Astrocyte (in vitro differentiated cells and primary cell): ENCODE results near the gene HIPK2. TPM values are rescaled to one million over a fixed set of nuclear protein-coding genes. Genes with fewer than 3 reads are reported as not detected.

Source experiments
- DNase-seq: peaks from one replicate; pipeline ENCODE4 v3.0.0-alpha.2; 2010; ENCODE audit warnings: low read depth
- FAIRE-seq: peaks from 2 replicates; lab custom pipeline; 2011; peaks lifted over from hg19 to GRCh38; lab: Jason Lieb, UNC
- H2AFZ ChIP-seq: 2 replicates; pipeline ENCODE4 v1.6.0; 2012; ENCODE audit warnings: low read depth, low read length, inconsistent platforms
- H3K27ac ChIP-seq: 2 replicates; pipeline ENCODE4 v1.5.1; 2011; ENCODE audit warnings: low read depth, low read length, inconsistent platforms
- H3K27me3 ChIP-seq: 2 replicates; pipeline ENCODE4 v1.6.0; 2011; ENCODE audit warnings: low read length, inconsistent platforms; ENCODE audit not compliant: insufficient read depth
- H3K36me3 ChIP-seq: 2 replicates; pipeline ENCODE4 v1.5.1; 2011; ENCODE audit warnings: low read length, inconsistent platforms; ENCODE audit not compliant: insufficient read depth
- H3K4me1 ChIP-seq: 2 replicates; pipeline ENCODE4 v1.5.1; 2011; ENCODE audit warnings: low read length, inconsistent platforms; ENCODE audit not compliant: insufficient read depth
- H3K4me2 ChIP-seq: 2 replicates; pipeline ENCODE4 v1.6.0; 2012; ENCODE audit warnings: low read length, inconsistent platforms
- H3K4me3 ChIP-seq: 2 replicates; pipeline ENCODE4 v1.5.1; 2011; ENCODE audit warnings: low read depth, mild to moderate bottlenecking, low read length, inconsistent platforms; ENCODE audit not compliant: insufficient read depth
- H3K79me2 ChIP-seq: 2 replicates; pipeline ENCODE4 v1.6.0; 2012; ENCODE audit warnings: mild to moderate bottlenecking, low read length, inconsistent platforms; ENCODE audit not compliant: insufficient read depth
- H3K9ac ChIP-seq: 2 replicates; pipeline ENCODE4 v1.6.0; 2012; ENCODE audit warnings: mild to moderate bottlenecking, low read length, inconsistent platforms
- H3K9me3 ChIP-seq: 2 replicates; pipeline ENCODE4 v1.5.1; 2012; ENCODE audit warnings: low read depth, mild to moderate bottlenecking, low read length, inconsistent platforms; ENCODE audit not compliant: insufficient read depth
- H4K20me1 ChIP-seq: 2 replicates; pipeline ENCODE4 v1.6.0; 2012; ENCODE audit warnings: low read length, inconsistent platforms; ENCODE audit not compliant: insufficient read depth
- H3K27ac Mint-ChIP-seq: one replicate; pipeline ENCODE4 v1.8.0; 2021; ENCODE audit warnings: mild to moderate bottlenecking, mixed read lengths; ENCODE audit not compliant: unreplicated experiment
- H3K27me3 Mint-ChIP-seq: one replicate; pipeline ENCODE4 v1.8.0; 2021; ENCODE audit warnings: low read depth, mixed read lengths; ENCODE audit not compliant: unreplicated experiment
- H3K36me3 Mint-ChIP-seq: one replicate; pipeline ENCODE4 v1.8.0; 2021; ENCODE audit warnings: low read depth, mixed read lengths; ENCODE audit not compliant: unreplicated experiment
- H3K4me1 Mint-ChIP-seq: one replicate; pipeline ENCODE4 v1.8.0; 2021; ENCODE audit warnings: low read depth, mixed read lengths; ENCODE audit not compliant: unreplicated experiment
- H3K4me3 Mint-ChIP-seq: one replicate; pipeline ENCODE4 v1.8.0; 2021; ENCODE audit warnings: mild to moderate bottlenecking, moderate library complexity, mixed read lengths; ENCODE audit not compliant: unreplicated experiment
- H3K9me3 Mint-ChIP-seq: one replicate; pipeline ENCODE4 v1.8.0; 2021; ENCODE audit warnings: mild to moderate bottlenecking, mixed read lengths; ENCODE audit not compliant: unreplicated experiment
- EZH2 ChIP-seq: IDR thresholded peaks from 2 replicates; pipeline ENCODE4 v1.6.1; 2012; ENCODE audit warnings: mild to moderate bottlenecking, low read length, inconsistent platforms; ENCODE audit not compliant: insufficient read depth
- total RNA-seq: library from RNA; stranded (reverse); gene quantifications from 2 replicates; pipeline ENCODE4 v1.2.1, GENCODE V29; 2021
- TF ChIP-seq, protein P1 (sequence below): IDR thresholded peaks from 2 replicates; pipeline ENCODE4 v1.5.1; 2011; ENCODE audit warnings: low read depth, mild to moderate bottlenecking, inconsistent platforms, low read length, moderate library complexity; ENCODE audit not compliant: insufficient read depth

The HIPK2 gene
- total RNA-seq, 1 donor from 2014 or later: 35.8 TPM

DNA sequence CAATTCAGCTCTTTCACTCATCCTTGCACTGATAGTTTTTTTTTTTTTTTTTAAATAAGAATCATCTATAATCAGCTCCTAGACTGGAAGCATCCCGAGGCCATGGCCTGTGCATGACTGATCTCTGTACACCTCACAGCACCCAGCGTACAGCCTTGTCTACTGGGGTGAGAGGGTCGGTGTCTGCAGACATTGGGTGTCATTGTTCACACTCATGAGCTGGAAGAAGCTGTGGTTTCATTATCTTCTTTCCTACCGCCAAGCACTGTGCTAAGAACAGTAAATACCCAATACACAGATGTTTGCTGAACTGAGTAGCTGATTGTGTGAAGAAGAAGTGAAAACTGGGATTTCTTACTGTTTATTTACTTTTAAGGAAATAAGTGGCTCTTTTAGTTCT lies 130.7 kb downstream of the HIPK2 start:
- no peak overlapping the region for H3K27ac Mint-ChIP-seq
- H3K4me1 Mint-ChIP-seq: peaks cover 26% of the 10 kb centered on the region
- no peaks in the 10 kb centered on the region for H3K27me3 Mint-ChIP-seq
- Histone ChIP-seq H2AFZ (no peak overlapping the region), H3K27me3 (no peaks in the 10 kb centered on the region), H3K36me3 (no peaks in the 10 kb centered on the region), H3K27ac (no peak overlapping the region), H3K4me2 (no peak overlapping the region), H3K9me3 (no peaks in the 10 kb centered on the region), H3K9ac (no peak overlapping the region), H3K4me3 (no peak overlapping the region), H3K79me2 (peaks cover 62% of the 10 kb centered on the region), H4K20me1 (peaks cover 86% of the 10 kb centered on the region), H3K4me1 (peaks cover 7% of the 10 kb centered on the region)
- DNase-seq (peak; percentile 39), FAIRE-seq (no peak)
- no peaks in the 10 kb centered on the region for H3K9me3 Mint-ChIP-seq
- TF ChIP-seq EZH2: no peak
- TF ChIP-seq, protein P1, sequence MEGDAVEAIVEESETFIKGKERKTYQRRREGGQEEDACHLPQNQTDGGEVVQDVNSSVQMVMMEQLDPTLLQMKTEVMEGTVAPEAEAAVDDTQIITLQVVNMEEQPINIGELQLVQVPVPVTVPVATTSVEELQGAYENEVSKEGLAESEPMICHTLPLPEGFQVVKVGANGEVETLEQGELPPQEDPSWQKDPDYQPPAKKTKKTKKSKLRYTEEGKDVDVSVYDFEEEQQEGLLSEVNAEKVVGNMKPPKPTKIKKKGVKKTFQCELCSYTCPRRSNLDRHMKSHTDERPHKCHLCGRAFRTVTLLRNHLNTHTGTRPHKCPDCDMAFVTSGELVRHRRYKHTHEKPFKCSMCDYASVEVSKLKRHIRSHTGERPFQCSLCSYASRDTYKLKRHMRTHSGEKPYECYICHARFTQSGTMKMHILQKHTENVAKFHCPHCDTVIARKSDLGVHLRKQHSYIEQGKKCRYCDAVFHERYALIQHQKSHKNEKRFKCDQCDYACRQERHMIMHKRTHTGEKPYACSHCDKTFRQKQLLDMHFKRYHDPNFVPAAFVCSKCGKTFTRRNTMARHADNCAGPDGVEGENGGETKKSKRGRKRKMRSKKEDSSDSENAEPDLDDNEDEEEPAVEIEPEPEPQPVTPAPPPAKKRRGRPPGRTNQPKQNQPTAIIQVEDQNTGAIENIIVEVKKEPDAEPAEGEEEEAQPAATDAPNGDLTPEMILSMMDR: no peak
- H3K36me3 Mint-ChIP-seq: peaks cover 4% of the 10 kb centered on the region
- no peak overlapping the region for H3K4me3 Mint-ChIP-seq

DNA sequence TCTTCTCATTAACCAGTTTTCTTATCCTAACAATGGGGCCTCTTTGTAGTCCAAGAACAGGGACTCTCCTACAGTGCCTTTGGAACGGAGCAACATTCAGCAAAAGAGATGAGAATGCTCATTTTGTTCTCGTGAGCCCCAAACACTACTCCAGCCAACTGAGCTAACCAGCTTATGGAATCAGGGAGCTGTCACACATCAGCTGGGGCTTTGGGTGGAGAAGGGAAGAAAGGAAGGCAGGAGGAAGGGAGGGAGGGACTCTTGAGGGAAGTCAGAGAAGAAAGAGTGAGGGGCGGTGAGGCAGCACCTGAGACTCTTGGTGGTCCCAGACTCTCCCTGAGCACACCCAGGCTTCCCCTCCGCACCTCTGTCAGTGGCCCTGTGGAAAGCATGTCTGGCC lies 131.2 kb downstream of the HIPK2 start:
- Histone ChIP-seq H3K27ac (no peak overlapping the region), H3K36me3 (no peaks in the 10 kb centered on the region), H3K4me3 (no peak overlapping the region), H3K79me2 (peaks cover 67% of the 10 kb centered on the region), H3K9me3 (no peaks in the 10 kb centered on the region), H2AFZ (no peak overlapping the region), H4K20me1 (peaks cover 84% of the 10 kb centered on the region), H3K9ac (no peak overlapping the region), H3K4me1 (peaks cover 7% of the 10 kb centered on the region), H3K27me3 (no peaks in the 10 kb centered on the region), H3K4me2 (no peak overlapping the region)
- no peak for TF ChIP-seq EZH2
- TF ChIP-seq, protein P1: no peak
- Mint-ChIP-seq H3K36me3 (peaks cover 4% of the 10 kb centered on the region), H3K4me1 (peaks cover 25% of the 10 kb centered on the region), H3K4me3 (no peak overlapping the region), H3K9me3 (no peaks in the 10 kb centered on the region), H3K27ac (no peak overlapping the region), H3K27me3 (no peaks in the 10 kb centered on the region)
- FAIRE-seq (no peak), DNase-seq (no peak)

DNA sequence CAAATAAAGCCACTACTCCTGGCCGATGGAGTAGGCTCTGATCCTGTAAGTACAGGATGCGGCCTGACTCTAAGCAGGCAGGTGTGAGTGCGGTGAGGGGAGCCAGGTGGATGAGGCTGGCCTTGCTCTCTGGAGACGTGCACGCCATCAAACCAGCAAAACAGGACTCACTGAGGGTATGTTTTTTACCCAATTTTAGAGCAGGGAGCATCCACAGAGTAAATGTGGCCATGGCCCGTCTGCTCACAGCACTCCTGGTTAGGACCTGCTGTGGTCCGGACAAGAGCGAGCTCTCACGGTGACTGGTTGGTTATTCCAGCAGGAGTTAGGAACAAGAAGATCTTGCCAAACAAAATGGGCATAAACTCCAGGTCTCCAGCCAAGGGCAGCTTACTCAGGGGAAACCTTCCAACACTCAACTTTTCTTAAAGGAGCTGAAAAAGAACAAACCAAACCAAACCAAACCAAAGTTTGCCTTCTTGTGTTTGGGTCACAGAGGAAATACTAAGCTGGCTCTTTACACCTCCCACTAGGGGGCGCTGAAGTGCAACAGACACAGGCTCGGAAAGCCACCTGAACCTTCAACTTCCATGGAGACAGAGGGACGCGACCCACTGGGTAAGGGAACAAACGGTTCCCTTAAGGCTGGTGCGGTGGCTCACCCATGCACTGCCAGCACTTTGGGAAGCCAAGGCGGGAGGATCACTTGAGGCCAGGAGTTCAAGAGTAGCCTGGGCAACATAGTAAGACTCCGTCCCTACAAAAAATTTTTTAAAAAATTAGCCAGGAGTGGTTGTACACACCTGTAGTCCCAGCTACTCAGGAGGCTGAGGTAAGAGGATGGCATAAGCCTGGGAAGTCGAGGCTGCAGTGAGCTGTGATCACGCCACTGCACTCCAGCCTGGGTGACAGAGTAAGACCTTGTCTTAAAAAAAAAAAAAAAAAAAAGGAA lies 131.9 kb downstream of the HIPK2 start:
- TF ChIP-seq, protein P1: peak; percentile 93
- no peak for TF ChIP-seq EZH2
- Histone ChIP-seq H3K9ac (no peak overlapping the region), H3K9me3 (no peaks in the 10 kb centered on the region), H3K27ac (no peak overlapping the region), H3K79me2 (peaks cover 64% of the 10 kb centered on the region), H3K36me3 (no peaks in the 10 kb centered on the region), H3K4me2 (no peak overlapping the region), H4K20me1 (peaks cover 82% of the 10 kb centered on the region), H3K27me3 (no peaks in the 10 kb centered on the region), H2AFZ (no peak overlapping the region), H3K4me1 (peaks cover 3% of the 10 kb centered on the region), H3K4me3 (no peak overlapping the region)
- H3K4me3 Mint-ChIP-seq: no peak overlapping the region
- DNase-seq (peak; percentile 45), FAIRE-seq (peak; percentile 39)
- H3K9me3 Mint-ChIP-seq: no peaks in the 10 kb centered on the region
- H3K36me3 Mint-ChIP-seq: no peaks in the 10 kb centered on the region
- peaks cover 18% of the 10 kb centered on the region for H3K4me1 Mint-ChIP-seq
- no peak overlapping the region for H3K27ac Mint-ChIP-seq
- no peaks in the 10 kb centered on the region for H3K27me3 Mint-ChIP-seq
